K562 (cell line): ENCODE data around the gene ACOX1. TPM values are rescaled to one million over a fixed set of nuclear protein-coding genes. Genes with fewer than 3 reads are reported as not detected.
A peak's percentile ranks its signal among the peaks of the same experiment; 100 is the strongest.

Experiments used
- ARID2 ChIP-seq: fragments of 450-650 bp; IDR thresholded peaks from 2 replicates; pipeline ENCODE4 v1.6.1; 2017; ENCODE audit warnings: antibody characterized with exemption, mild to moderate bottlenecking
- CHD1 ChIP-seq: fragments of 200-600 bp; sonication (generic); IDR thresholded peaks from one replicate; pipeline ENCODE4 v1.6.1; 2012; ENCODE audit warnings: mild to moderate bottlenecking, moderate library complexity, low read length, inconsistent platforms
- MCM7 ChIP-seq, 2 experiments: fragments of 450-650 bp; IDR thresholded peaks; 2 replicates each; pipeline ENCODE4 v1.6.1; 2016 to 2018
- POLR2A ChIP-seq: fragments of 450-650 bp; conservative IDR thresholded peaks from 2 replicates; pipeline ENCODE4 v1.6.1; 2016
- PRDM10 ChIP-seq: fragments of 450-650 bp; IDR thresholded peaks from 2 replicates; pipeline ENCODE4 v1.6.1; 2018; ENCODE audit not compliant: partially characterized antibody
- RAD21 ChIP-seq, 2 experiments: fragments of 250-450 bp in 1 of 2; fragments of 450-650 bp in 1 of 2; sonication (Bioruptor Pico) in 1 of 2; formaldehyde crosslinking in 1 of 2; IDR thresholded peaks in 1 of 2; conservative IDR thresholded peaks in 1 of 2; 2 replicates each; pipeline versions ENCODE4 v1.4.0 to v1.8.0; 2020 to 2022; ENCODE audit warnings: mild to moderate bottlenecking in 2 of 2, moderate library complexity in 1 of 2
- TGIF2 ChIP-seq: sonication (generic); formaldehyde crosslinking; IDR thresholded peaks from 2 replicates; pipeline ENCODE4 v1.8.1; 2022; ENCODE audit warnings: mild to moderate bottlenecking, missing genetic modification reagents, moderate library complexity
- THAP7 ChIP-seq: fragments of 250-450 bp; sonication (Bioruptor Pico); IDR thresholded peaks from 2 replicates; pipeline ENCODE4 v1.5.0; 2021
- UBTF ChIP-seq, 2 experiments: IDR thresholded peaks; 2 replicates each; pipeline ENCODE4 v1.6.1; 2012; ENCODE audit warnings: improper control_type of control experiment in 2 of 2, low read depth in 2 of 2, low read length in 2 of 2, borderline replicate concordance in 1 of 2
- WHSC1 ChIP-seq: IDR thresholded peaks from one replicate; pipeline ENCODE4 v1.6.1; 2012; ENCODE audit warnings: low read length, control low read depth, inconsistent platforms
- ZBTB5 ChIP-seq: fragments of 450-650 bp; IDR thresholded peaks from 2 replicates; pipeline ENCODE4 v1.6.1; 2017; ENCODE audit warnings: antibody characterized with exemption
- ZNF12 ChIP-seq: sonication (generic); formaldehyde crosslinking; IDR thresholded peaks from 2 replicates; pipeline ENCODE4 v1.4.0; 2020; ENCODE audit warnings: mild to moderate bottlenecking, missing genetic modification reagents
- ZNF253 ChIP-seq: fragments of 250-450 bp; sonication (Bioruptor Pico); conservative IDR thresholded peaks from 2 replicates; pipeline ENCODE4 v1.6.1; 2021; ENCODE audit warnings: mild to moderate bottlenecking
- ZNF592 ChIP-seq: fragments of 450-650 bp; IDR thresholded peaks from 2 replicates; pipeline ENCODE4 v1.6.1; 2017; ENCODE audit warnings: antibody characterized with exemption, mild to moderate bottlenecking
- polyA plus RNA-seq, 8 experiments: library from polyadenylated mRNA; depleted of rRNA in 4 of 8; stranded (reverse) in 5 of 8; unstranded in 3 of 8; fragments of >200 nt; fragmentation: Nextera tagmentation in 2 of 8; fragmentation: Illumina TruSeq in 1 of 8; extraction: Ambion mirVana in 2 of 8; extraction: Trizol in 1 of 8; gene quantifications; 2 replicates each; pipeline versions ENCODE4 v1.2.1 to v1.2.3, GENCODE V29; 2011 to 2014; ENCODE audit warnings: inconsistent platforms in 1 of 8, missing spikeins in 1 of 8
- total RNA-seq, 7 experiments: library from RNA; depleted of rRNA in 6 of 7; stranded (reverse); fragments of >200 nt in 6 of 7; fragmentation: Illumina TruSeq in 2 of 7; extraction: Trizol in 2 of 7; gene quantifications; 2 replicates each; pipeline versions ENCODE4 v1.2.1 to v1.2.3, GENCODE V29; 2011 to 2021; ENCODE audit warnings: low replicate concordance in 1 of 7

ACOX1 gene
- total and polyA plus RNA-seq, 9 of the 15 experiments (the other 6 are each of a cell fraction or from before 2014, with no cell fraction given): 7.8 to 24.1 (median 14.5) TPM

- TF ChIP-seq ZNF592 (no peak; the same call in 1 of the 2 replicates), ARID2 (no peak), ZBTB5 (no peak), UBTF (IDR thresholded peaks at IDR 0.05; ENCODE audit: borderline replicate concordance in 1 of 2, low read depth in 2 of 2, low read length in 2 of 2) (0 out of 4 replicates have a peak, but pooled peaks of 1 of the 2 experiments have one; percentile 60), ZNF12 (peak; percentile 84; the same call in 1 of the 2 replicates), TGIF2 (peak; percentile 77; the same call in 1 of the 2 replicates), MCM7 (IDR thresholded peaks at IDR 0.05) (no peak), RAD21 (CRISPR knock-in tag; conservative IDR thresholded peaks at IDR 0.05 in 1 of 2, IDR thresholded peaks at IDR 0.05 in 1 of 2) (no peak), THAP7 (CRISPR knock-in tag) (0 out of 2 replicates have a peak, but pooled peaks have one; percentile 21), WHSC1 (no peak), ZNF253 (CRISPR knock-in tag) (no peak), PRDM10 (no peak), POLR2A (peak; percentile 97), CHD1 (no peak)
These were observed 38.1 kb downstream of the ACOX1 start, which contains the start of gene FBF1 (continued) for GRCh38 chr17:75940727-75941441.
